Keratinocyte (primary cell): Measurements from ENCODE around the gene RAB3B. TPM values are rescaled to one million over a fixed set of nuclear protein-coding genes. Genes with fewer than 3 reads are reported as not detected.
"Not testable (repeated sequence)": the region's sequence is repeated elsewhere in the genome, so short reads cannot be mapped to it uniquely, and the experiment has no call there.

Experiments used
- DNase-seq: peaks from one replicate; pipeline ENCODE4 v3.0.0-alpha.2; 2011; ENCODE audit warnings: low read depth, missing footprints, low spot score
- FAIRE-seq: peaks from 2 replicates; lab custom pipeline; 2011; peaks lifted over from hg19 to GRCh38; lab: Jason Lieb, UNC
- H2AFZ ChIP-seq: 2 replicates; pipeline ENCODE4 v1.6.0; 2012; ENCODE audit warnings: low read length, control low read depth, inconsistent platforms; ENCODE audit not compliant: control insufficient read depth
- H3K27ac ChIP-seq: 2 replicates; pipeline ENCODE4 v1.5.1; 2011; ENCODE audit warnings: low read length; ENCODE audit not compliant: control insufficient read depth, insufficient read depth
- H3K27me3 ChIP-seq: 3 replicates; pipeline ENCODE4 v1.6.0; 2011; ENCODE audit warnings: low read length; ENCODE audit not compliant: control insufficient read depth, insufficient read depth; ENCODE audit errors: extremely low read depth
- H3K36me3 ChIP-seq, 2 experiments: 2 replicates in 1 of 2; 3 replicates in 1 of 2; pipeline ENCODE4 v1.5.1; 2011; ENCODE audit warnings: low read length in 2 of 2, mild to moderate bottlenecking in 1 of 2; ENCODE audit not compliant: control insufficient read depth in 2 of 2, insufficient read depth in 2 of 2; ENCODE audit errors: extremely low read depth in 1 of 2
- H3K4me1 ChIP-seq: 3 replicates; pipeline ENCODE4 v1.5.1; 2011; ENCODE audit warnings: low read length; ENCODE audit not compliant: control insufficient read depth, insufficient read depth; ENCODE audit errors: extremely low read depth
- H3K4me2 ChIP-seq: 3 replicates; pipeline ENCODE4 v1.6.0; 2011; ENCODE audit warnings: low read depth, low read length; ENCODE audit not compliant: control insufficient read depth, insufficient read depth; ENCODE audit errors: extremely low read depth
- H3K4me3 ChIP-seq, 3 experiments: fragments of 200-600 bp in 1 of 3; sonication (generic) in 1 of 3; 2 replicates in 2 of 3; 3 replicates in 1 of 3; pipeline ENCODE4 v1.5.1; 2011 to 2016; ENCODE audit warnings: low read length in 3 of 3, mild to moderate bottlenecking in 3 of 3, control low read depth in 2 of 3, inconsistent platforms in 1 of 3, low read depth in 1 of 3, mixed read lengths in 1 of 3, mixed run types in 1 of 3, moderate library complexity in 1 of 3; ENCODE audit not compliant: control insufficient read depth in 2 of 3, insufficient read depth in 2 of 3; ENCODE audit errors: extremely low read depth in 1 of 3
- H3K79me2 ChIP-seq: 2 replicates; pipeline ENCODE4 v1.6.0; 2012; ENCODE audit warnings: low read length; ENCODE audit not compliant: control insufficient read depth, insufficient read depth
- H3K9ac ChIP-seq: 3 replicates; pipeline ENCODE4 v1.6.0; 2011; ENCODE audit warnings: low read length; ENCODE audit not compliant: control insufficient read depth, insufficient read depth; ENCODE audit errors: extremely low read depth
- H3K9me1 ChIP-seq: 3 replicates; pipeline ENCODE4 v1.6.0; 2011; ENCODE audit warnings: low read length; ENCODE audit not compliant: control insufficient read depth, insufficient read depth; ENCODE audit errors: extremely low read depth
- H3K9me3 ChIP-seq: 2 replicates; pipeline ENCODE4 v1.5.1; 2012; ENCODE audit warnings: low read depth, low read length; ENCODE audit not compliant: control insufficient read depth
- H4K20me1 ChIP-seq: 3 replicates; pipeline ENCODE4 v1.6.0; 2011; ENCODE audit warnings: low read length; ENCODE audit not compliant: control insufficient read depth, insufficient read depth; ENCODE audit errors: extremely low read depth
- EZH2 ChIP-seq: IDR thresholded peaks from one replicate; pipeline ENCODE4 v1.6.1; 2012; ENCODE audit warnings: inconsistent platforms, mild to moderate bottlenecking, low read length, moderate library complexity
- dilution Hi-C: fragments of 300-500 bp; cut with MboI; formaldehyde crosslinking; loops from one replicate; pipeline ENCODE4 v1.7.0; 2020; ENCODE audit warnings: low sequenced_read_pairs; ENCODE audit not compliant: extremely low pct_ligation_motif_present
- polyA plus RNA-seq, 5 experiments: library from polyadenylated mRNA; depleted of rRNA in 3 of 5; stranded (reverse) in 3 of 5; stranded (forward) in 1 of 5; unstranded in 1 of 5; fragments of >200 nt; gene quantifications; 1 replicate in 1 of 5; 2 replicates in 3 of 5; 3 replicates in 1 of 5; pipeline versions ENCODE4 v1.2.1 to v1.2.3, GENCODE V29; 2011 to 2012; ENCODE audit warnings: missing spikeins in 2 of 5, low read depth in 1 of 5, low replicate concordance in 1 of 5
- TF ChIP-seq, protein P1 (sequence below), 3 experiments: IDR thresholded peaks in 1 of 3; conservative IDR thresholded peaks in 1 of 3; optimal IDR thresholded peaks in 1 of 3; 2 replicates in 2 of 3; 3 replicates in 1 of 3; pipeline versions ENCODE3 to v1.5.1; 2011; ENCODE audit warnings: low read length in 3 of 3, mild to moderate bottlenecking in 3 of 3, moderate library complexity in 2 of 3, control low read depth in 1 of 3, inconsistent platforms in 1 of 3; ENCODE audit not compliant: insufficient read depth in 2 of 3; ENCODE audit errors: extremely low read depth in 1 of 3

RAB3B gene
- polyA plus RNA-seq, 1 donor (not counting 4 experiments of a cell fraction or from before 2014, with no cell fraction given), result 2.6 TPM

GRCh38 chr1:52008071-52008809 is 17.7 kb upstream of the RAB3B start:
- Histone ChIP-seq H3K9me3 (no peaks in the 10 kb centered on the region), H3K4me3 (no peak overlapping the region), H3K9ac (no peak overlapping the region), H3K9me1 (no peaks in the 10 kb centered on the region), H4K20me1 (no peaks in the 10 kb centered on the region), H3K4me1 (peaks cover 16% of the 10 kb centered on the region), H3K79me2 (no peaks in the 10 kb centered on the region), H3K27me3 (no peaks in the 10 kb centered on the region), H3K4me2 (no peak overlapping the region), H2AFZ (no peak overlapping the region), H3K27ac (no peak overlapping the region), H3K36me3 (no peaks in the 10 kb centered on the region)
- dilution Hi-C loops, result no loop called here
- FAIRE-seq, result no peak
- no peak for TF ChIP-seq EZH2
- TF ChIP-seq, protein P1, sequence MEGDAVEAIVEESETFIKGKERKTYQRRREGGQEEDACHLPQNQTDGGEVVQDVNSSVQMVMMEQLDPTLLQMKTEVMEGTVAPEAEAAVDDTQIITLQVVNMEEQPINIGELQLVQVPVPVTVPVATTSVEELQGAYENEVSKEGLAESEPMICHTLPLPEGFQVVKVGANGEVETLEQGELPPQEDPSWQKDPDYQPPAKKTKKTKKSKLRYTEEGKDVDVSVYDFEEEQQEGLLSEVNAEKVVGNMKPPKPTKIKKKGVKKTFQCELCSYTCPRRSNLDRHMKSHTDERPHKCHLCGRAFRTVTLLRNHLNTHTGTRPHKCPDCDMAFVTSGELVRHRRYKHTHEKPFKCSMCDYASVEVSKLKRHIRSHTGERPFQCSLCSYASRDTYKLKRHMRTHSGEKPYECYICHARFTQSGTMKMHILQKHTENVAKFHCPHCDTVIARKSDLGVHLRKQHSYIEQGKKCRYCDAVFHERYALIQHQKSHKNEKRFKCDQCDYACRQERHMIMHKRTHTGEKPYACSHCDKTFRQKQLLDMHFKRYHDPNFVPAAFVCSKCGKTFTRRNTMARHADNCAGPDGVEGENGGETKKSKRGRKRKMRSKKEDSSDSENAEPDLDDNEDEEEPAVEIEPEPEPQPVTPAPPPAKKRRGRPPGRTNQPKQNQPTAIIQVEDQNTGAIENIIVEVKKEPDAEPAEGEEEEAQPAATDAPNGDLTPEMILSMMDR (optimal IDR thresholded peaks at IDR 0.05 in 1 of 3, IDR thresholded peaks at IDR 0.05 in 1 of 3, conservative IDR thresholded peaks at IDR 0.05 in 1 of 3; ENCODE audit: extremely low read depth in 1 of 3, insufficient read depth in 2 of 3, low read length in 3 of 3), result no peak
- no peak for DNase-seq

DNA sequence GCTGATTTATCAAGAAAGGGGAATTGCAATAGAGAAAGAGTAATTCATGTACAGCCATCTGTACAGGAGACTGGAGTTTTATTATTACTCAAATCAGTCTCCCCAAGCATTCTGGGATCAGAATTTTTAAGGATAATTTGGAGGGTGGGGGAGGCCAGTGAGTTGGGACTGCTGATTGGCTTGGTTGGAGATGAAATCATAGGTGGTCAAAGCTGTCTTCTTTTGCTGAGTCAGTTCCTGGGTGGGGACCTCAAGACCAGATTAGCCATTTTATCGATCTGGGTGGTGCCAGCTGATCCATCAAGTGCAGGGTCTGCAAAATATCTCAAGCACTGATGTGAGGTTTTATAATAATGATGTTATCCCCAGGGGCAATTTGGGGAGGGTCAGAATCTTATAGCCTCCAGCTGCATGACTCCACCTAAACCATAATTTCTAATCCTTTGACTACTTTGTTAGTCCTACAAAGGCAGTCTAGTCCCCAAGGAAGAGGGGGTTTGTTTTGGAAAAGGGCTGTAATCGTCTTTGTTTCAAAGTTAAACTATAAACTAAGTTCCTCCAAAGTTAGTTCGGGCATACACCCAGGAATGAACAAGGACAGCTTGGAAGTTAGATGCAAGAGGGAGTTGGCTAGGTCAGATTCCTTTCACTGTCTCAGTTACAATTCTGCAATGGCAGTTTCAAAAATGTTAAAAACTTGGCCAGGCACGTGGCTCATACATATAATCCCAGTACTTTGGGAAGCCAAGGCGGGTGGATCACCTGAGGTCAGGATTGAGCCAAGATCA is 16.9 kb upstream of the RAB3B start:
- no peak overlapping the region for H3K27ac ChIP-seq
- DNase-seq (no peak), FAIRE-seq (no peak)

GRCh38 chr1:52006081-52006553 is 15.6 kb upstream of the RAB3B start:
- H3K4me2 ChIP-seq, result peak overlapping the region; percentile 41
- H4K20me1 ChIP-seq, H3K9me1 ChIP-seq, H3K4me3 ChIP-seq, H3K9me3 ChIP-seq, dilution Hi-C loops, DNase-seq, H2AFZ ChIP-seq, H3K79me2 ChIP-seq, H3K27me3 ChIP-seq, FAIRE-seq, H3K9ac ChIP-seq, H3K36me3 ChIP-seq, H3K27ac ChIP-seq: not testable (repeated sequence)
- H3K4me1 ChIP-seq, result peaks cover 16% of the 10 kb centered on the region

More for the DNA sequence above, 16.9 kb upstream of the RAB3B start:
- H3K4me1 ChIP-seq, result peaks cover 16% of the 10 kb centered on the region
- H3K4me3 ChIP-seq, result no peak overlapping the region
- H3K4me2 ChIP-seq, result no peak overlapping the region
- no peaks in the 10 kb centered on the region for H3K27me3 ChIP-seq
- no peaks in the 10 kb centered on the region for H4K20me1 ChIP-seq
- peak overlapping the region; percentile 71 for H2AFZ ChIP-seq
- dilution Hi-C loops, result no loop called here
- no peaks in the 10 kb centered on the region for H3K36me3 ChIP-seq
- H3K9me3 ChIP-seq, result no peaks in the 10 kb centered on the region
- no peak for TF ChIP-seq EZH2
- TF ChIP-seq, protein P1 (optimal IDR thresholded peaks at IDR 0.05 in 1 of 3, IDR thresholded peaks at IDR 0.05 in 1 of 3, conservative IDR thresholded peaks at IDR 0.05 in 1 of 3; ENCODE audit: extremely low read depth in 1 of 3, insufficient read depth in 2 of 3, low read length in 3 of 3), result no peak
- H3K79me2 ChIP-seq, result no peaks in the 10 kb centered on the region
- no peak overlapping the region for H3K9ac ChIP-seq
- no peaks in the 10 kb centered on the region for H3K9me1 ChIP-seq
